Loucy (cell line): ENCODE results near the gene CDK6.

Experiments used
- CTCF ChIP-seq: fragments of 200-600 bp; sonication (generic); conservative IDR thresholded peaks from 2 replicates; pipeline ENCODE4 v1.5.1; 2014; ENCODE audit warnings: mild to moderate bottlenecking, antibody characterized with exemption, low read length
- EZH2phosphoT487 ChIP-seq: fragments of 200-600 bp; IDR thresholded peaks from 2 replicates; pipeline ENCODE4 v1.6.1; 2018; ENCODE audit warnings: antibody characterized with exemption, mild to moderate bottlenecking, moderate library complexity, borderline replicate concordance

GRCh38 chr7:92634205-92634604, 202.2 kb downstream of the CDK6 start:
- no peak for TF ChIP-seq CTCF
- TF ChIP-seq EZH2phosphoT487 = no peak
